Femur (tissue), 1 donor: ENCODE measurements around the gene SLC29A2.
"Not testable (repeated sequence)": the region's sequence is repeated elsewhere in the genome, so short reads cannot be mapped to it uniquely, and the experiment has no call there.

Experiments used
- DNase-seq: peaks from one replicate; pipeline ENCODE4 v3.0.0-alpha.2; 2017

Gene SLC29A2

GRCh38 chr11:66332371-66333219 is 39.0 kb downstream of the SLC29A2 start:
- no peak for DNase-seq

GRCh38 chr11:66331542-66332370 is 39.8 kb downstream of the SLC29A2 start:
- DNase-seq, result no peak

- no peak for DNase-seq
Measured at GRCh38 chr11:66330931-66331330, 40.6 kb downstream of the SLC29A2 start.

- DNase-seq, result no peak
Measured at GRCh38 chr11:66329165-66329673, 42.3 kb downstream of the SLC29A2 start.

- peak; percentile 85 for DNase-seq
Measured at GRCh38 chr11:66328302-66329144, 43.0 kb downstream of the SLC29A2 start.

GRCh38 chr11:66328031-66328301 is 43.6 kb downstream of the SLC29A2 start:
- DNase-seq, result no peak

GRCh38 chr11:66327171-66328030 is 44.2 kb downstream of the SLC29A2 start:
- DNase-seq, result no peak

- DNase-seq, result peak; percentile 70
Measured at GRCh38 chr11:66326261-66327111, 45.1 kb downstream of the SLC29A2 start.

GRCh38 chr11:66325263-66325671 is 46.3 kb downstream of the SLC29A2 start:
- DNase-seq, result no peak

- no peak for DNase-seq
Measured at GRCh38 chr11:66324664-66325063, 46.9 kb downstream of the SLC29A2 start.

GRCh38 chr11:66323684-66324083 is 47.9 kb downstream of the SLC29A2 start:
- DNase-seq, result no peak

GRCh38 chr11:66322732-66323427 is 48.7 kb downstream of the SLC29A2 start:
- DNase-seq, result no peak

GRCh38 chr11:66321606-66322005 is 50.0 kb downstream of the SLC29A2 start:
- DNase-seq, result no peak

GRCh38 chr11:66320748-66321147 is 50.8 kb downstream of the SLC29A2 start:
- not testable (repeated sequence) for DNase-seq

GRCh38 chr11:66320289-66320688 is 51.3 kb downstream of the SLC29A2 start:
- not testable (repeated sequence) for DNase-seq

GRCh38 chr11:66318600-66318970 is 53.0 kb downstream of the SLC29A2 start:
- DNase-seq, result no peak

- DNase-seq, result peak; percentile 73
Measured at GRCh38 chr11:66317723-66318599, 53.6 kb downstream of the SLC29A2 start.

- DNase-seq, result peak; percentile 69
Measured at GRCh38 chr11:66317322-66317722, 54.2 kb downstream of the SLC29A2 start.

GRCh38 chr11:66316849-66317251 is 54.7 kb downstream of the SLC29A2 start, which contains the start of gene CD248:
Gene CD248 (minus strand): TSS chr11:66317044. CDS start chr11:66317027, 17 bp downstream.
- peak; percentile 90 for DNase-seq
